Liver (tissue), 9 donors: ENCODE results near the gene PBX4. TPM values are rescaled to one million over a fixed set of nuclear protein-coding genes. Genes with fewer than 3 reads are reported as not detected.

ENCODE experiments used
- DNase-seq: peaks from one replicate; pipeline ENCODE4 v3.0.0-alpha.2; 2017; ENCODE audit warnings: low spot score
- H3K27ac ChIP-seq, 2 donors: one replicate each; pipeline ENCODE4 v1.7.0; 2013; ENCODE audit warnings: inconsistent platforms in 2 of 2, low read length in 2 of 2, control low read depth in 1 of 2, low read depth in 1 of 2, mild to moderate bottlenecking in 1 of 2
- H3K27me3 ChIP-seq, 4 donors: one replicate each; pipeline versions ENCODE4 v1.6.1 to v1.7.0; 2013; ENCODE audit warnings: low read length in 3 of 4, inconsistent platforms in 1 of 4, mild to moderate bottlenecking in 1 of 4, moderate library complexity in 1 of 4; ENCODE audit not compliant: control insufficient read depth in 4 of 4, insufficient read depth in 4 of 4
- H3K36me3 ChIP-seq, 4 donors: one replicate each; pipeline versions ENCODE4 v1.6.1 to v1.7.0; 2013; ENCODE audit warnings: low read length in 3 of 4, mild to moderate bottlenecking in 3 of 4, low read depth in 1 of 4, moderate library complexity in 1 of 4; ENCODE audit not compliant: control insufficient read depth in 4 of 4, insufficient read depth in 3 of 4
- H3K4me1 ChIP-seq, 4 donors: one replicate each; pipeline versions ENCODE4 v1.6.1 to v1.7.0; 2013; ENCODE audit warnings: low read length in 3 of 4, mild to moderate bottlenecking in 3 of 4, moderate library complexity in 1 of 4; ENCODE audit not compliant: control insufficient read depth in 4 of 4, insufficient read depth in 4 of 4
- H3K4me3 ChIP-seq, 3 donors: one replicate each; pipeline versions ENCODE4 v1.6.1 to v1.7.0; 2013; ENCODE audit warnings: low read length in 3 of 3, control low read depth in 1 of 3, low read depth in 1 of 3, mild to moderate bottlenecking in 1 of 3
- H3K9ac ChIP-seq, 2 donors: one replicate each; pipeline ENCODE4 v1.7.0; 2013; ENCODE audit warnings: low read length in 2 of 2, mild to moderate bottlenecking in 2 of 2, moderate library complexity in 2 of 2, control low read depth in 1 of 2, low read depth in 1 of 2
- H3K9me3 ChIP-seq, 4 donors: one replicate each; pipeline versions ENCODE4 v1.6.1 to v1.7.0; 2013; ENCODE audit warnings: low read length in 3 of 4; ENCODE audit not compliant: control insufficient read depth in 4 of 4
- FOXA1 ChIP-seq: IDR thresholded peaks from 2 replicates; pipeline ENCODE4 v1.6.1; 2016; ENCODE audit warnings: antibody characterized with exemption
- GABPA ChIP-seq, 2 donors: IDR thresholded peaks in 1 of 2; conservative IDR thresholded peaks in 1 of 2; 2 replicates each; pipeline ENCODE4 v1.6.1; 2016; ENCODE audit warnings: antibody characterized with exemption in 2 of 2, mild to moderate bottlenecking in 1 of 2, moderate library complexity in 1 of 2
- HNF4G ChIP-seq: IDR thresholded peaks from 2 replicates; pipeline ENCODE4 v1.6.1; 2016; ENCODE audit warnings: antibody characterized with exemption
- MAX ChIP-seq: IDR thresholded peaks from 2 replicates; pipeline ENCODE4 v1.6.1; 2016; ENCODE audit warnings: antibody characterized with exemption
- NR2F2 ChIP-seq: IDR thresholded peaks from 2 replicates; pipeline ENCODE4 v1.6.1; 2016; ENCODE audit warnings: antibody characterized with exemption
- RAD21 ChIP-seq, 2 donors: IDR thresholded peaks; 2 replicates each; pipeline ENCODE4 v1.6.1; 2016; ENCODE audit warnings: antibody characterized with exemption in 2 of 2, mild to moderate bottlenecking in 2 of 2
- REST ChIP-seq: IDR thresholded peaks from 2 replicates; pipeline ENCODE4 v1.6.1; 2016; ENCODE audit warnings: antibody characterized with exemption, mild to moderate bottlenecking
- RXRA ChIP-seq, 2 donors: IDR thresholded peaks; 2 replicates each; pipeline ENCODE4 v1.6.1; 2017 to 2018; ENCODE audit warnings: antibody characterized with exemption in 2 of 2, mild to moderate bottlenecking in 1 of 2
- TAF1 ChIP-seq: conservative IDR thresholded peaks from 2 replicates; pipeline ENCODE4 v1.6.1; 2016; ENCODE audit warnings: antibody characterized with exemption, mild to moderate bottlenecking
- YY1 ChIP-seq: IDR thresholded peaks from 2 replicates; pipeline ENCODE4 v1.6.1; 2016; ENCODE audit warnings: antibody characterized with exemption, mild to moderate bottlenecking
- ZBTB33 ChIP-seq: IDR thresholded peaks from 2 replicates; pipeline ENCODE4 v1.6.1; 2016; ENCODE audit warnings: antibody characterized with exemption
- WGBS: extraction: QIAGEN DNeasy Blood & Tissue Kit; methylation state at CpG from one replicate; pipeline ENCODE4 v1.1.7; 2013; 5-methylcytosine and 5-hydroxymethylcytosine counted together
- polyA plus RNA-seq, 2 donors: library from polyadenylated mRNA; stranded (reverse) in 1 of 2; unstranded in 1 of 2; fragments of 200-250 nt in 1 of 2; fragments of >200 nt in 1 of 2; fragmentation: Nextera tagmentation in 1 of 2; extraction: Ambion mirVana in 1 of 2; gene quantifications; one replicate each; pipeline versions ENCODE4 v1.2.1 to v1.2.3, GENCODE V29; 2013 to 2015
- total RNA-seq, 2 donors: library from RNA; depleted of rRNA; stranded (reverse); fragments of >200 nt; gene quantifications; one replicate each; pipeline ENCODE4 v1.2.3, GENCODE V29; 2014
- TF ChIP-seq, protein P1 (sequence below): fragments of 150-350 bp; IDR thresholded peaks from 2 replicates; pipeline ENCODE4 v1.5.1; 2017; ENCODE audit warnings: improper control_type of control experiment, low read depth, low read length; ENCODE audit not compliant: missing input control
- TF ChIP-seq, protein P2 (sequence below): IDR thresholded peaks from 2 replicates; pipeline ENCODE4 v1.6.1; 2016; ENCODE audit warnings: antibody characterized with exemption
- donor health status: healthy.
- donor health status: healthy.
- donor health status: healthy.
- donor health status: healthy.
- donor health status: healthy.

The PBX4 gene
- total and polyA plus RNA-seq, 4 donors: 0.19 to 0.59 (median 0.21) TPM; not detected in 1

- H3K9me3 ChIP-seq: no peaks in the 10 kb centered on the region
- no peak overlapping the region for H3K4me3 ChIP-seq
- TF ChIP-seq MAX: no peak
- TF ChIP-seq, protein P1, sequence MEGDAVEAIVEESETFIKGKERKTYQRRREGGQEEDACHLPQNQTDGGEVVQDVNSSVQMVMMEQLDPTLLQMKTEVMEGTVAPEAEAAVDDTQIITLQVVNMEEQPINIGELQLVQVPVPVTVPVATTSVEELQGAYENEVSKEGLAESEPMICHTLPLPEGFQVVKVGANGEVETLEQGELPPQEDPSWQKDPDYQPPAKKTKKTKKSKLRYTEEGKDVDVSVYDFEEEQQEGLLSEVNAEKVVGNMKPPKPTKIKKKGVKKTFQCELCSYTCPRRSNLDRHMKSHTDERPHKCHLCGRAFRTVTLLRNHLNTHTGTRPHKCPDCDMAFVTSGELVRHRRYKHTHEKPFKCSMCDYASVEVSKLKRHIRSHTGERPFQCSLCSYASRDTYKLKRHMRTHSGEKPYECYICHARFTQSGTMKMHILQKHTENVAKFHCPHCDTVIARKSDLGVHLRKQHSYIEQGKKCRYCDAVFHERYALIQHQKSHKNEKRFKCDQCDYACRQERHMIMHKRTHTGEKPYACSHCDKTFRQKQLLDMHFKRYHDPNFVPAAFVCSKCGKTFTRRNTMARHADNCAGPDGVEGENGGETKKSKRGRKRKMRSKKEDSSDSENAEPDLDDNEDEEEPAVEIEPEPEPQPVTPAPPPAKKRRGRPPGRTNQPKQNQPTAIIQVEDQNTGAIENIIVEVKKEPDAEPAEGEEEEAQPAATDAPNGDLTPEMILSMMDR: no peak
- no peak for TF ChIP-seq GABPA (IDR thresholded peaks at IDR 0.05 in 1 of 2, conservative IDR thresholded peaks at IDR 0.05 in 1 of 2)
- no peak for TF ChIP-seq HNF4G
- no peak for TF ChIP-seq RAD21 (IDR thresholded peaks at IDR 0.05)
- TF ChIP-seq YY1: no peak
- no peak for TF ChIP-seq REST
- no peak for TF ChIP-seq TAF1
- TF ChIP-seq, protein P2, sequence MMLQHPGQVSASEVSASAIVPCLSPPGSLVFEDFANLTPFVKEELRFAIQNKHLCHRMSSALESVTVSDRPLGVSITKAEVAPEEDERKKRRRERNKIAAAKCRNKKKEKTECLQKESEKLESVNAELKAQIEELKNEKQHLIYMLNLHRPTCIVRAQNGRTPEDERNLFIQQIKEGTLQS: no peak
- no peak for TF ChIP-seq NR2F2
- TF ChIP-seq ZBTB33: no peak
- TF ChIP-seq RXRA (IDR thresholded peaks at IDR 0.05): no peak
- TF ChIP-seq FOXA1: no peak
- H3K27ac ChIP-seq: no peak overlapping the region
- 98% methylated on average over 33 of the region's 33 CpGs for WGBS
- peaks cover 0 to 7% (median 5%) of the 10 kb centered on the region in 4 donors for H3K4me1 ChIP-seq
- H3K36me3 ChIP-seq: peaks cover 24 to 78% (median 50%) of the 10 kb centered on the region in 4 donors
- no peak for DNase-seq
- no peaks in the 10 kb centered on the region for H3K27me3 ChIP-seq
- H3K9ac ChIP-seq: no peak overlapping the region
These were observed 38.2 kb upstream of the PBX4 start for GRCh38 chr19:19656451-19657396.
